Measurements from ENCODE around the gene KLK15.

KLK15 gene

DNA sequence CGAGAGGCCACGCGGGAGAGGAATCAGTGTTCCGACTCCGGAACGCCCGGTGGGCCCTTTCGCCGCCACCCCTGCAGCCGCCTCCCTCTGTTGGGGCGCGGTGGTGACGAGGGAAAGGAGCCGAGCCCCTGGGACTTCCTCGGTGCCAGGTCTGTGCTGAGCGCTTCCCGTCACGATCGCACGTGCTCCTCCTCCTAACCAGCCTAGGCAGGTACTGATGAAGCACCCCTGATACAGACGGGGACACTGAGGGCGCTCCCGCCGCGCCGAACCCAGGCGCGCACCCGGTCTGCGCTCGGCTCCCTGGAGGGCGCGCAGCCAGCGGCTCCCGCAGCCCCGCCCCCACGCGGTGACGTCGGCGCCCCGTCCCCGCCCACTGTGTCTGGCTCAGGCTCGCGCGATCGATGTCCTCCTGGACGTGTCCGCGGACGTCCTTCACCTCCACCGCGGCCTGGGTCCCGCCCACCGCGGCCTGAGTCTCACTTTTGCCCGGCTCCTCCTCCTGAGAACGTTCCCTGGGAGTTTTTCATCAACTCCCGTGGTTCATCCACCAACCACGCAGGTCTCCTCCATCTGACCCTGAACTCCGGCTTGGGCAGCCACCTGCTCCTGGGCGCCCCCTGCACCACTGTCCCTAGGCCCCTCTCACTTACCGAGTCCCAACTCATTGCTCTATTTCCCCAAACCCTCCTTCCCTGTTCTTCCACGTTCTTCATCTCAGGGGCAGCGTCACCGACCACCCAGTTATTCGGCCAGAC, 2.6 kb upstream of the KLK15 start:
- no peak for TF ChIP-seq POLR2AphosphoS5 (IDR thresholded peaks at IDR 0.05; ENCODE audit: low read depth, low read length)
- TF ChIP-seq, protein P1, sequence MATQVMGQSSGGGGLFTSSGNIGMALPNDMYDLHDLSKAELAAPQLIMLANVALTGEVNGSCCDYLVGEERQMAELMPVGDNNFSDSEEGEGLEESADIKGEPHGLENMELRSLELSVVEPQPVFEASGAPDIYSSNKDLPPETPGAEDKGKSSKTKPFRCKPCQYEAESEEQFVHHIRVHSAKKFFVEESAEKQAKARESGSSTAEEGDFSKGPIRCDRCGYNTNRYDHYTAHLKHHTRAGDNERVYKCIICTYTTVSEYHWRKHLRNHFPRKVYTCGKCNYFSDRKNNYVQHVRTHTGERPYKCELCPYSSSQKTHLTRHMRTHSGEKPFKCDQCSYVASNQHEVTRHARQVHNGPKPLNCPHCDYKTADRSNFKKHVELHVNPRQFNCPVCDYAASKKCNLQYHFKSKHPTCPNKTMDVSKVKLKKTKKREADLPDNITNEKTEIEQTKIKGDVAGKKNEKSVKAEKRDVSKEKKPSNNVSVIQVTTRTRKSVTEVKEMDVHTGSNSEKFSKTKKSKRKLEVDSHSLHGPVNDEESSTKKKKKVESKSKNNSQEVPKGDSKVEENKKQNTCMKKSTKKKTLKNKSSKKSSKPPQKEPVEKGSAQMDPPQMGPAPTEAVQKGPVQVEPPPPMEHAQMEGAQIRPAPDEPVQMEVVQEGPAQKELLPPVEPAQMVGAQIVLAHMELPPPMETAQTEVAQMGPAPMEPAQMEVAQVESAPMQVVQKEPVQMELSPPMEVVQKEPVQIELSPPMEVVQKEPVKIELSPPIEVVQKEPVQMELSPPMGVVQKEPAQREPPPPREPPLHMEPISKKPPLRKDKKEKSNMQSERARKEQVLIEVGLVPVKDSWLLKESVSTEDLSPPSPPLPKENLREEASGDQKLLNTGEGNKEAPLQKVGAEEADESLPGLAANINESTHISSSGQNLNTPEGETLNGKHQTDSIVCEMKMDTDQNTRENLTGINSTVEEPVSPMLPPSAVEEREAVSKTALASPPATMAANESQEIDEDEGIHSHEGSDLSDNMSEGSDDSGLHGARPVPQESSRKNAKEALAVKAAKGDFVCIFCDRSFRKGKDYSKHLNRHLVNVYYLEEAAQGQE (IDR thresholded peaks at IDR 0.05; ENCODE audit: insufficient read depth in 1 of 2, low read depth in 2 of 2, low read length in 2 of 2), result no peak
- TF ChIP-seq SIN3A (IDR thresholded peaks at IDR 0.05; ENCODE audit: borderline replicate concordance, insufficient read depth, low read length), result no peak
- peak; percentile 52 for TF ChIP-seq FOXP2 (optimal IDR thresholded peaks at IDR 0.05; ENCODE audit: borderline replicate concordance, extremely low read depth, extremely low read length, insufficient read depth)
- no peak for TF ChIP-seq TAF1 (IDR thresholded peaks at IDR 0.05; ENCODE audit: borderline replicate concordance, insufficient read depth, low read length)

DNA sequence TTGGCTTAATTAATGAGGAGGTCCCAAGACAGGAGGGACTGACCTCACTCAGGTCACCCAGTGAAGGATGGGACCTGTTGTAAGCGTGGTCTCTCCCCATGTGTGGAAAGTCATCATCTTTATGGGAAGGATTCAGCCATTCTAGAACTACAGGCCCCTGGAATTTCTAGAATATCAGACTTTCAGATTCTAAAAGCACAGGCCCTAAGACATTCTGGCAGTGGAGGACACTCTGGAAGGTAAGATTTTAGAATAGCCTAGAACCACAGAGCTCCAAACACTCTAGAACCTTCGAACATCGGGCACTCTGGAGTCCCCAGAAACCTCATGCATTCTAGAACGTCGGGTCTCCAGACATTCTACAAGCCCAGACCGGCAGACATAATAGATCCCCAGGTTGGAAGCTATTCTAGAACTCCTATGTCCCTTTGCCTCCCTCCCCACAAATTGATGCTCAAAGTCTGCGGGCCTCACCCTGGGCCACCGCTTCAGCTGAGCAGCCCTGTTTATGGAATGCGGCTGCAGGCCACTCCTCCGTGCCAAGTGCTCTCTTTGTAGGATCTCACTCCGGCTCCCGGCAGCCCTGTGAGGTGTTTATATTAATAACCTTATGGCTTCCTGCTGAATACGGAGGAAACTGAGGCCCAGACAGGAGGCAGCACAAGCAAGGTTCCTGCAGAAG, 1.9 kb upstream of the KLK15 start:
- TF ChIP-seq, protein P1 (IDR thresholded peaks at IDR 0.05; ENCODE audit: insufficient read depth in 1 of 2, low read depth in 2 of 2, low read length in 2 of 2), result no peak
- TF ChIP-seq FOXP2 (optimal IDR thresholded peaks at IDR 0.05; ENCODE audit: borderline replicate concordance, extremely low read depth, extremely low read length, insufficient read depth) (no peak), SIN3A (IDR thresholded peaks at IDR 0.05; ENCODE audit: borderline replicate concordance, insufficient read depth, low read length) (no peak), POLR2AphosphoS5 (IDR thresholded peaks at IDR 0.05; ENCODE audit: low read depth, low read length) (no peak), TAF1 (IDR thresholded peaks at IDR 0.05; ENCODE audit: borderline replicate concordance, insufficient read depth, low read length) (no peak)

DNA sequence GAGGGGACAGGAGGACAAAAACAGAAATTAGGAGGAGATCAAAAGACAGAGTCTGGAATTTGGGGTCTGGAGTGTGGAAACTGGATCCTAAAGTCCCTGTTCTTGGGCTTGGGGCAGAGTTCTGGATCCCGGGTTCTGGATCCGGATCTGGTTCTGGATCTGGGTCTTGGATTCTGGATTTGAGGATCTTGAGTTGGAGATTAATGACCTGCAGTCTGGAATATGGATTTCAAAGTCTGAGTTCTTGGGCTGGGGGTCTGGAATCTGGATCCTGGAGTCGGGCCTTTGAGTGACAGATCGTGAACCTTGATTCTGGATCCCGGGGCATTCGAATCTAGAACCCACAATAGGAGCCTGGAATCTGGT, 411 bp upstream of the KLK15 start:
- TF ChIP-seq POLR2AphosphoS5 (IDR thresholded peaks at IDR 0.05; ENCODE audit: low read depth, low read length) (no peak), FOXP2 (optimal IDR thresholded peaks at IDR 0.05; ENCODE audit: borderline replicate concordance, extremely low read depth, extremely low read length, insufficient read depth) (no peak)

DNA sequence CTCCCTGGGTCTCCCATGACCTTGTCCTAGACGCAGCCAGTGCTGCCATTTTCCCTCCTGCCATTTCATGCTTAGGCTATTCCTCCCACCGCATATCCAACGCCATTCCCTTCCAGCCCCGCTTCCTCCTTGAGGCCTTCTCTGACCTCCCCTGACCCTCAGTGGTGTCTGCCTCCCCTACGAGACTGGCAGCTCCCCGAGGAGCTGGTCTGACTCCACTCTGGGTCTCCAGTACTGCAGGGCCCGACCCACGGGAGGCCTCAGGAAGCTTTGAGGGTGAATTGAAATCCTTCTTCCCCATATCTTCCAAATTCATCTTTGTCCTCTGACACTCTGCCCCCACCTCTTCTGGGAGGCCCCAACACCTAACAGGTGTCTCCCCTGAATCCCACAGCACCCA, 708 bp downstream of the KLK15 start:
- TF ChIP-seq POLR2AphosphoS5 (IDR thresholded peaks at IDR 0.05; ENCODE audit: low read depth, low read length) (no peak), FOXP2 (optimal IDR thresholded peaks at IDR 0.05; ENCODE audit: borderline replicate concordance, extremely low read depth, extremely low read length, insufficient read depth) (no peak), TAF1 (IDR thresholded peaks at IDR 0.05; ENCODE audit: borderline replicate concordance, insufficient read depth, low read length) (no peak), SIN3A (IDR thresholded peaks at IDR 0.05; ENCODE audit: borderline replicate concordance, insufficient read depth, low read length) (no peak)
- TF ChIP-seq, protein P1 (IDR thresholded peaks at IDR 0.05; ENCODE audit: insufficient read depth in 1 of 2, low read depth in 2 of 2, low read length in 2 of 2), result no peak

DNA sequence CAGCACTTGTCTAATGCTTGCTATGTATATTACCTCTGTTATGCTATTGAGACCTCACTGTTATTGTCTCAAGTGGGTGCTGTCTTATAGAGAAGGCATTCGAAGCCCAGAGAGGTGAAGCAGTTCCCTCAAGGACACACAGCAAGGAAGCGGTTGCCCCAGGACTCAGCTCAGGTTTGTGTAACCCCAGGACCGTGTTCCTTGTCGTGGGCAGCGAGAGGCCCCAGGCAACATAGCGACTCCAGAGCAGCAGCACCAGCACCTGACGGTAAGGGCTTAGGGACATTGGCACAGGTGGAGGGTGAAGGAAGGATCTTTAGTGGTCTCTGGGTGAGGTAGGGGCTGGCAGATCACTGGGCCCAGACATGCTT, 2.4 kb downstream of the KLK15 start:
- no peak for TF ChIP-seq FOXP2 (optimal IDR thresholded peaks at IDR 0.05; ENCODE audit: borderline replicate concordance, extremely low read depth, extremely low read length, insufficient read depth)
- TF ChIP-seq, protein P1 (IDR thresholded peaks at IDR 0.05; ENCODE audit: insufficient read depth in 1 of 2, low read depth in 2 of 2, low read length in 2 of 2), result no peak
- TF ChIP-seq SIN3A (IDR thresholded peaks at IDR 0.05; ENCODE audit: borderline replicate concordance, insufficient read depth, low read length), result no peak
- no peak for TF ChIP-seq POLR2AphosphoS5 (IDR thresholded peaks at IDR 0.05; ENCODE audit: low read depth, low read length)

Data from PFSK-1 (cell line).